Inflammatory macrophage treated with lipopolysaccharide for 1 hour (primary cell): ENCODE results near the gene GMCL1.
"Not testable (repeated sequence)": the region's sequence is repeated elsewhere in the genome, so short reads cannot be mapped to it uniquely, and the experiment has no call there.

Source experiments
- DNase-seq, 2 donors: peaks; one replicate each; pipeline ENCODE4 v3.0.0-alpha.2; 2020 to 2022

The GMCL1 gene

DNA sequence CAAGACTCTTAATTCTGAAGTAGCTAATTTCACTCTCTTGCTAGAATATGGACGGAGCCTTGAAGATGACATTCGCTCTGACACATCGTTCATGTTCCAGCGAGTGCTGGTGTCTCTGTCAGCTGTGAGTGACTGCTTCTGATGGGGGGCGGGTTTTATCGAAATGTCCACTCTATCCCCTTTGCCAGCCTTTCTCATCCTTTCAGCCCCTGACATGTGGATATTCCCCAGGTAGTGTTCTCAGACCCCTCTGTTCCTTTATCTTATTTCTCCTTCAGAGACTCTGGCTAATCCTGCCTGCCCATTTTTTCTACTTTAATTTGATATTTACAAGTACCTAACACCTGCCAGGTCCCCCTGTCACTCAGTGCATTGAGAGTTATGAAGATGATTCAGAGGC, 18.9 kb upstream of the GMCL1 start:
- no peak for DNase-seq

DNA sequence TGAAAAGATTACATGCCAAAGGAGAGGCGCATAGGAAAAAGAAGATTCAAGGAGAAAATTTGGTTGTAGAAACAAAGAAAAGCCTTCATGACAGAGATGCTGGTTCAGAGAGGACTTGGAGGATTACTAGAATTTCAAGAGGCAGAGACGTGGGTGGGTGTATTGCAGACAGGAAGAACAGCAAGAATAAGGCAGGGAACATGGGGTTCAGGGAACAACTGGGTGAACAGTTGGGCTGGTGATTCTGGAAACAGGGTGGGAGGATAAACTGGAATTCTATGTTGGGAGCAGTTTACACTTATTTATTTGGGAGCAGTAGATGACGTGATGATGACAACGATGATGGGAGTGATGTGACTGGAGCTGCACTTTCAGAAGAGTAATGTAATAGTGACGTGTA, 18.4 kb upstream of the GMCL1 start:
- no peak for DNase-seq

DNA sequence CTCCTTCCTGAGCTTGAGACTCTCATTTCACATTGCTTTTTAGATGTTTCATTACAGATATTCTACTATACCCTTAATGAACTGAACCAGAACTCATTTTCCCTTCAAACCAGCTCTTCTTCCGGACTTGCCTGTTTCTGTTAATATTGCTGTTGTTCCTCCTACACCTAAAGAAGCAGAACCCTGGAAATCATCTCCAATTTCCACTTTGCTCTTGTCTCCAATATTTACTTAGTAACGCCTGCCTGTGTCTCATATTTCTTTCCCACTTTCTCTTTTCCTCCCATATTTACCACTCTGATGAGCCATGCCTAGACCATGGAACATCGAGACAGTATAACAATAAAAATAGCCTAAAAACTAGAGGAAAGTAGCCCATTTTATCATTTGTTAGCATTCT, 17.9 kb upstream of the GMCL1 start:
- DNase-seq: no peak

DNA sequence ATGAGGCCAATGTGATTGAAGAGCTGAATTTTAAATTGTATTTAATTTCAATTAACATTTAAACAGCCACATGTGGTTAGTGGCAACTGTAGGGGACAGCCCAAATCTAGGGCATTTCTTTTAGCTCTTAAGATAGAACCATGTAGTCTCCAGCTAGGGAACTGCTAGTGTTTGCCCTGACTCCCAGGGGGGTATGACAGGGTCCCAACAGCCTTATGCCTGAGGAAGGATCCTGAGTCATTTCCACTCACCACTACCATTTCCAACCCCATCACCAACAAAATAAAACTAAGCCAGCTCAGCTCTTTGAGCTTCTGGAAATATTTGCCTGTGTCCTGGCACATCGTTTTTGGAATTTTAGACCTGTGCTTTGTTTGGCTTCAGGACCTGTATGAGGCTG, 13.7 kb upstream of the GMCL1 start:
- DNase-seq: no peak

DNA sequence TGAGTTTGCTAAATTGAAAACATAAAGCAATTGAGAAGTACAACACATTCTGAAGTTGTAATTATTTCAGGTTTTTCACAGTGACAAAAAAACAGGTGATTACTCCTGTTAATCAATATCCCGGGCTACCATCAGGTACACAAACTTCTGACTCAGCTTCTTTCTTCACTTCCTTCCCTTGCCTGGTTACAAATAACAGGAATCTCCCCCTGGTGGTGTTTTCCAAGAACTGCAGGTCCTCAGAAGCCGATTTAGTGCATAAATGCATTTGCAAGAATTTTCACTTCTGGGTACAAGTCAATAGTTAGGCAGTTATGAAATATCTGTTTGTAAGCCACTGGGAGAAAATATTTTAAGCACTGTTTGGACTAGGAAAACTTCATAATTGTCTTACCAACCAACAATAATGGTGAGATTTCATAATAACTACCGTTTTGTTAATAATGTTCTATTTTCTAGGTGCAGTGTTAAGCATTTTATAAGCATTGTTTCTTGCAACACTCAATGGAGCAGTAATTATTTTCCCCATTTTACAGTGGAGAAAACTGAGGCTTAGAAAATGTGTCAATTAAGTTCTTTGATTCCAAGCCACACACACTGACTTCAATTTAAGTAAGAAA, 12.4 kb upstream of the GMCL1 start:
- peak; percentile 78 to 97 for DNase-seq

DNA sequence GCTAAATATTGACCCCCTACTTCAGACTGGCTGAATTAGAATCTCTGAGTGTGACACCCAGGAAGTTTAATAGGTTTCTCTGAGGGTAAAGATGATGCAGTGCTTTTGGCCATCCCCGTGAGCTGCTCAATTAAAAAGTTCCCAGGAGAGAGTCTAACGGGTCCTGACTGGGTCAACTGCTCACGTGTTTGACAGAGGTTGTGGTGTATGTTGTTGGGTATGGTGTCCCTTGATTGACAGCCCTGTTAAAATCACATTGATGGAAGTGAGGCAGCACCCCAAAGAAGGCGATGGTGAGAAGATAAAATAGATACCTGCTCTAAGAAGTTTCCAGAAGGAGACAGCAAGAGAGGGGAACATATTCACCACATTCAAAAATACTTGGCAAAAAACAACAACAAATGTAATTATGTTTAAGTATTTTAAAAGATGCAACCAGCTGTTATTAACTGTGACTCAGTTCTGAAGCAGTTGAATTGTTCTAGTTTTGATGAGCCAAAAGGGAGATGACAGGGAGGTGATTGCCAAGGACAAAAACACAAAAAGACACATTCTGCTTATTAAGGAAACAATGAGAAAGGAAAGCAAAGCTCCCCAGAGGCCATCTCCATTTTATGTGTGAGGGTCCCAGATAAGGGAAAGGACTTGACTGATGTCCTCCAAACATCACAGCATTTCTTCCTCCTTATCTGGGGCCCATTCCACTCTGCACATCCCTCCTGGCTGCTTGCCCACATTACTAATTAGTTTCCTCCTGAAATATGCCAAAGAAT, 11.5 kb upstream of the GMCL1 start:
- no peak for DNase-seq

DNA sequence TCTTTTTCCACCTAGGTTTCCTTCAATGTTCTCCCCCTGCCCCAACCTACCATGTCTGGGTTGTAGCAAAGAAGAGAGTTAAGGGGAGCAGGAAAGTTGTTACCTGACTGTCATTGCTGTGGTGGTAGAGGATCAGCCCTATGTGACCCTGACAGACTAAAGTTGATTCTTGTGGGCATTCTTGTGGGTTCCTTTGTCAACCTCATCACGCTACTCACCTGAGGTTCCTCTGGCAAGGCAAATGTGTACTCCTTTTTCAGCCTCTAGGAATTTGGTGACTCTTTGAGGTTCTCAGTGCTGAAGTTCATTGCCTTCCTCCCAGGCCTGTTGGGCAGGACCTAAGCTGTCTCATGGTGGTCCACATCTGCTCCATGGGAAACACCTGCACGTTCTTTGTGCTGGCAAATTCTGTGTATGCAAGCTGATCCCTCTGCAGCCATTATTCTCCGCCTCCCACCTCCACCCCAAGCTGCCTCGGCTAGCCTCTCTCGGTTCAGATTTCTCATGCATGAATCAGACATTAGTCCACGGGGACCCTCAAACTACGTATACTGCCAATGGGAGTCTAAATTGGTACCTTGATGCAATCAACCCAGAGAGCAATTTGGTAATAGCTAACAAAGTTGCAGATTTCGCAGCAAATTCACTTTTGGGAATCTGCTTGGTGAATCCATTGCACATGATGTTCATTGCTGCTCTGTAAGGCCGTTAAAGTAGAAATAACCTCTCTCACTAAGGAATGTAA, 1.5 kb upstream of the GMCL1 start:
- DNase-seq: no peak

DNA sequence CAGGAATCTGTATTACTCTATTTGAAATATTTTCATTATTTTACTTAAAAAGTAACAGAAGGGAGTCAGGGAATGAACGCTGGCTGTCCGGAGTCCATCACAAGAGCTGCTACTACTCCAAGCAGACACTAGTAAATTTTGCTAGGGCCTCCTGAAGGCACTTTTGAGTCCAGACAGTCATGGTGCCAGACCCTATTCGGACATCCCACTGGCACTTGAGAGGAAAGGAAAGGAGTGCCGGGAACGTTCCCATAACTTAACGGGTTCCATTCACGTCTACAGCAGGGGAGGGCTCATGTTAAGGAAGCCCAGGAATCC, 563 bp upstream of the GMCL1 start:
- DNase-seq: no peak

DNA sequence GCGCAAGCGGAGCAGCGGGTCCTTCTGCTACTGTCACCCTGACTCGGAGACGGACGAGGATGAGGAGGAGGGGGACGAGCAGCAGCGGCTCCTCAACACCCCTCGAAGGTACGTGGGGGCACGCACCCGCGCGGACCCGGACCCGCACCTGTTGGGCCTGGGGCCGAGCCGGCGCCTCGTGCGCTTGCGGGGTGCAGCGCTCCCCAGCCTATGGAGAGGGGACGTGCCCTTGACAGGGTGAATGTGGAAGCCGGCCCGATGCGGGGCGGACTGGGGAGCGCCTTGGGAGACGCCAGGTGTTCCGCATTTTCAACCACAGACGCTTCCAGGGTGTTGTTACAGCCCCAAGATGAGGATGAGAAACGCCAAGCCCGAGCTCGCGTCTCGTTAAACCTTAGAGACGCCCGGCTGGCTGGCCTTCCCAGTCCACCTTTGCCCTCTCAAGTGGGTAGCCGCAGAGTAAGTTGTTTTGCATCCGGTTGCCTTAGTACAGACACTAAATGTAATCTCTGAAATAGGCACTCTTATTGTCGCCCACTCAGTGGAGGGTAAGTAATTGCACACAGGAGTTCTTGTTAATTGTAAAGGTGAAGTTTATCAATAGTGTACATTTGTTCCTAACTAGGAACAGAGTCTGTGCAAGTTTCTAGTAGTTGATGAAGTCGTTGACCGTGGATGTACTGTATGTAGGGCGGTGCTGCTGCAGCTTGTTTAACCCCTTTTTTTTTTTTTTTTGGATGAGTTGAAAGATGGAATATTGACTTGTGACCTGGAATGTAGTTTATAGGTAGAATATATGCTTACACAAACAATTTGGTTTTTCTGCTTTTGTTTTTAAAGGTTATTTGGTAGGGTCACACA, 815 bp downstream of the GMCL1 start:
- peak in 1 of 2 donors; percentile 7 for DNase-seq

DNA sequence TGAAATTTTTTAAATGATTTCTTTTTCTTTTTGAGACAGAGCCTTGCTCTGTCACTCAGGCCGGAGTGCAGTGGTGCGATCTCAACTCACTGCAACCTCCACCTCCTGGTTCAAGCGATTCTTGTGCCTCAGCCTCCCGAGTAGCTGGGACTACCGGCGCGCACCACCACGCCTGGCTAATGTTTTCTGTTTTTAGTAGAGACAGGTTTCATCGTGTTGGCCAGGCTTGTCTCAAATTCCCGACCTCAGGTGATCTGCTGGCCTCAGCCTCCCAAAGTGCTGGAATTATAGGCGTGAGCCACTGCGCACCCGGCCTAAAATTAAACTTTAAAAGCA, 1.4 kb downstream of the GMCL1 start:
- not testable (repeated sequence) for DNase-seq

DNA sequence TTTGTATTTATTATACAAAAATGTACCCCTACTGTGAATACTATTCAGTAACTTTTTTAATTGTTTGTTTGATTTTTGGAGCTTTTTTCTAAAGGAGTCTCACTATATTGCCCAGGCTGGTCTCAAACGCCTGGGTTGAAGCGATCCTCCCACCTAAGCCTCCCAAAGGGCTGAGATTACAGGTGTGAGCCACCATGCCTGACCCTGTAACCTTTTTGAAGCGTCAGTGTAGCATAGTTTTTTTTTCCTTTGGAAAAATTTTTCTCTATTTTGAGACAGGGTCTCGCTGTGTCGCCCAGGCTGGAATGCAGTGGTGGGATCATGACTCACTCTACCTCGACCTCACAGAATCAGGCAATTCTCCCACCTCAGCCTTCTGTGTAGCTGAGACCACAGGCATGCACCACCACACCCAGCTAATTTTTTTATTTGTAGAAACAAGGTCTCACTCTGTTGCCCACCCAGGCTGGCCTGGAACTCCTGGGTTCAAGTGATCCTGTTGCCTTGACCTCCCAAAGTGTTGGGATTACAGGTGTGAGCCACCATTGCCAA, 2.0 kb downstream of the GMCL1 start:
- no peak for DNase-seq

DNA sequence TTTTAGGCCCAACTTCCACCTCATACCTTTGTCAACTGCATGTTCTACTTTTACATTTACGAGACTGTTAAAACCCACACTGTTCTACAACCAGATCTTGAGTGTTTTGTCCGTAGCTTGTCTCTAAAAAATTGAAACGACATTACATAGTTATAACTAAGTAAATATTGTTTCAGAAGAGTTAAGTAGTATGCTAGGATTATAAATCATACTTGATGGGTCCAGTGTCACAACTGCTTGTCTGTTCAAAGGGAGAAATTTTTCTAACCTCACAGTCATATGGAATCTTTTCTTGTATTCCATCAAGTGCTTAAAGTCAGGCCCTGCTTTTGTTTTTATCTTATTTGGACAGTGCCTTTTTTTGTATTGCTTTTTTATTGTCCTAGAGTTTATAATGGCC, 4.3 kb downstream of the GMCL1 start:
- DNase-seq: no peak

DNA sequence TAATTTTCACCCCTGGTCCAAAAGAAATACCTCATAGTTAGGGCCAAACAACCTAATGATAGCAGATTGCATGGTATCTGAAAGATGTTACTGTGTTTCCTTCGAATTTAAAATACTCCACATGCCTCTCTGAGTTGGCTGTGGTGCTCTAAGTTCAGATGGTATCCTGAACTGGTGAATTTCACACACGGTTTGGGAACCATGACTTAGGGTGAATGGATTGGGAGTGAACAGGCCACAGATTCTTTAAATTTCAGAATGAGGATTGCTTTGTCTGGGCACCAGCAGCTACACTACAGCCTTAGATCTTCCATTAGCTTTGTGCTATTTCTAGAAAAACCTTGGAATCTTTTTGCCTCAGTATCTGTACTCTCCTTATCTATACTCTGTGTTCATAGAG, 6.2 kb downstream of the GMCL1 start:
- no peak for DNase-seq

DNA sequence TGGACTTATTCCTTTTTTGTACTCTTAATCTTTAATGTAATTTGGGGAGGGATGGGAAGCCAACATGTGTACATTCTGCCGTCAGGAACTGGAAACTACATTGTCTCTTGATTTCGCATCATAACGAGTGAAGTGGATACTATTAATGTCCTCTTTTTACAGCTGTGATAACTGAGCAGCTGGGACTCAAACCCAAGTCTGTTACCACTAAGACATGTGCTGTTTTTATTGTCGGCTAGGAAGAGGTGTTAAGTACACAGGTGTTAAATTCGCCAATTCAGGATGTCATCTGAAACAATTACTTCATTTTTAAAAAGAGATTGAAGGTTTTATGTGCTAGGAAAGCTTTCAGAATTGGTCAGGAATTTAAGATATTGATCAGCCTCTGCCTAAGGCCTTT, 6.9 kb downstream of the GMCL1 start:
- no peak for DNase-seq

DNA sequence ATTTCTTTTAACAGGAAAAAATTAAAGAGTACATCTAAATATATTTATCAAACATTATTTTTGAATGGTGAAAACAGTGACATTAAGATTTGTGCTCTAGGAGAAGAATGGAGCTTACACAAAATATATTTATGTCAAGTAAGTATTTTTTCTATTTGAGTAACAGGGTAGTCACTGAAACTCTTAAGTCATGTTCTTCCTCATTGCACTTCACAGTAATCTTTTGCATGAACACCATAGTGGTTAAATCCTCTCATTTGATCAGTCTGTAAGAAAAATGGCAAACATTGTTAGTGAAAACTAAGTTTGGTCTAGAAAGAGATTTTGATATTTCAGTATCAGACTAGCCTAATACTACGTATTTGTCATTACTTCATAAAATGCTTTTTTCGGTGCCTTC, 8.1 kb downstream of the GMCL1 start:
- peak in 1 of 2 donors; percentile 17 for DNase-seq

DNA sequence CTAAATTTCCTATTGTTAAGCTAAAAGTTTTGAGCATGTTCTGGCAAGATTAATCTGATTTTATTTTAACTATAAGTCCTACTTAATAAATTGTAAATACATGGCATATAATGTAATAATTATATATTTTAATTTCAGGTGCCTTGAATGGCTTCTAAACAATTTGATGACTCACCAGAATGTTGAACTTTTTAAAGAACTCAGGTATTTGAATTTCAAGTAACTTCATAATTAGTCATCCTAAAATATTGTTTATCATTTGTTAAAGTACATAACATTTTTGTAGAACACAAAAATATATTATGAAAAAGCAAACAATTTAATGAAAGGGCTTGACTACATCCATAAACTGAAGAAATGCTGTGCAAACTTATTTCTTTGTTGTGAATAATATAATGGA, 14.5 kb downstream of the GMCL1 start:
- DNase-seq: no peak

DNA sequence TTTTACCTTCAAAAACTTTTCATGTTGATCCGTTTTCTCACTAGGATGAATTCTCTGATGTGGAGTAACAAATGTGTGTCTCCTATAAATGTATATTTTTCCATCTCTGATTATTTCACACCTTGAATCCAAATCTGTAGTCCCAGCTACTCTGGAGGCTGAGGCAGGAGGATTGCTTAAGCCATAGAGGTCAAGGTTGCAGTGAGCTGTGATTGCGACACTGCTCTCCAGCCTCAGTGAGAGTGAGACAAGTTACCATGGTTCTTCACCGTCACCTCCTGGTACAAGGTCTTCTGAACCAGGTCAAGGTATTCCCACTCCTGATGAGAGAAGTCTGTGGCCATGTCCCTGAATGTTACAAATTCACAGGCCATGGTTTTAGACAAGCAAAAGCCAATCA, 15.1 kb downstream of the GMCL1 start:
- DNase-seq: no peak

DNA sequence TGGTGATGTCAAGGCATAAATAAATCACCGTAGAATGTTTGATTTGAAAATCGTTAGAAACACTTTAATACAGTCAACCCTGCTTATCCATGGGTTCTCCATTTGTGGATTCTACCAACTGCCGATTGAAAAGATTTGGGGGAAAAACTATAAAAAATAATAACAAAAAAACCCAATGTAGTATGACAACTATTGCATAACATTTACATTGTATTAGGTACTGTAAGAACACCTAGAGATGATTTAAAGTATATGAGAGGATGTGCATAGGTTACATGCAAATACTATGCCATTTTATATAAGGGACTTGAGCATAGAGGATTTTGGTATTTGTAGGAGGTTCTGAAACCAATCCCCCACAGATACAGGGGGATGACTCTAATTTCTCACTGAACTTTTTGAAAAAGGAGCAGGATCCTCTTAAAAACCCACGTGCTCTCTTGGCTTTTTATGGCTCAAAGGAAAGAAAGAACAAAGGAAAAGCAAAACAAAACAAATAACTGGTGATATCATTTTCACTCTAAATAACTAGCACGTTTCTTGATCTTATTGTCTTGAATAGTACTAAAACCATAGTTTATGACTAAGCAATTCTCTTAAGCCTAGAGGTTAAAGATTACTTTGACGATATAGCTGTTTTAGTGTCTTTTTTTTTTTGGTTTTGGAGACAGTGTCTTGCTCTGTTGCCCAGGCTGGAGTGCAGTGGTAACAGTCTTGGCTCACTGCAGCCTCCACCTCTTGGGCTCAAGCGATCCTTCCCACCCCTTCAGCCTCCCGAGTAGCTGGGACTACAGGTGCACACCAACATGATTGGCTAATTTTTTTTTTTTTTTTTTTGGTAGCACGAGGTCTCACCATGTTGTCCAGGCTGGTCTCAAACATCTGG, 17.0 kb downstream of the GMCL1 start:
- no peak for DNase-seq

DNA sequence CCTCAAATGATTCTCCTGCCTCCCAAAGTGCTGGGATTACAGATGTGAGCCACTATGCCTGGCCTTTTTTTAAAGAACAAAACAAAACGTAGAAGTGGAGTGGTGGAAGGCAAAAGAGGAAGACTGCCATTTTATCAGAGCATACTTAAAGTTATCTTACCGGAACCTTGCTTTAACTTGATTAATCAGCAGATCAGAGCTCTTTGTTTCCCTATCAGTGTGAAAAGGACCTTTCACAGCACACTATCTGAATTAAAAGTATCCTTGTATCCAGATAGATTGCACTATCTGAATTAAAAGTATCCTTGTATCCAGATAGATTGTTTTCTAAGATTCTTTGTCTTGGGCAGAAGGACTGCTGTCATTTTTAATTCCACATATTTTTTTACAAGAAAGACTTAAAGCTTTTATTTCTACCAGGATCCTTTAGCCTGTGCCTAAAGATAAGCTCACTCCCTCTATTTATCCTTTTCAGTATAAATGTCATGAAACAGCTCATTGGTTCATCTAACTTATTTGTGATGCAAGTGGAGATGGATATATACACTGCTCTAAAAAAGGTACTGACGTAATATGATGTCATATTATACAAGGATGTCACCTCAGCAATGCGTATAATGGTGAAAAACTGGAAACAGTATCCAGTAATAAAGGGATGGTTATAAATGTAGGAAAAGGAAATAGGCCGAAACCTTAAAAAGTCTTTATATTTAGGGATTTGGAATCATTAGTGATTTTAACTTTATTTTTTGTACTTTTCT, 17.8 kb downstream of the GMCL1 start:
- no peak for DNase-seq

DNA sequence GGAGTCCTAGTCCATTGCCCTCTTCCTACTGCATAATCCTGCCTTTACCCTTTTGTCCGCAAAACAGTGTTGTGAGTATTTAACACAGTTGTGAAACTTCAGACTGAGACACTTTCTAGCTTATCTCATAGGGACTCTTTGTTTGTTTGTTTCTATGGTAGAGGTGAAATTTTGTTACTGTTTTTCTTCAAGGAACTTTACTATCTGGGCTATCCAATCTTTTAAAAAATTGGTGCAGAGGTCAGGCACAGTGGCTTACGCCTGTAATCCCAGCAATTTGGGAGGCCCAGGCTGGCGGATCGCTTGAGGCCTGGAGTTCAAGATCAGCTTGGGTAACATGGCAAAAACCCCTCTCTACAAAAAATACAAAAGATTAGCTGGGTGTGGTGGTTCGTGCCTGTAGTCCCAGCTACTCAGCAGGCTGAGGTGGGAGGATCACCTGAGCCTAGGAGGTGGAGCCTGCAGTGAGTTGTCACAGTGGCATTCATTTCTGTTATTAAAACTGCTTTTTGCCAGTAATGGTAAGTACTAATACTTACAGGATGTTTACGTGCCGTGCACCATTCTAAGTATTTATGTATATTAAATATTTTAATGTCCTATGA, 18.8 kb downstream of the GMCL1 start:
- no peak for DNase-seq

DNA sequence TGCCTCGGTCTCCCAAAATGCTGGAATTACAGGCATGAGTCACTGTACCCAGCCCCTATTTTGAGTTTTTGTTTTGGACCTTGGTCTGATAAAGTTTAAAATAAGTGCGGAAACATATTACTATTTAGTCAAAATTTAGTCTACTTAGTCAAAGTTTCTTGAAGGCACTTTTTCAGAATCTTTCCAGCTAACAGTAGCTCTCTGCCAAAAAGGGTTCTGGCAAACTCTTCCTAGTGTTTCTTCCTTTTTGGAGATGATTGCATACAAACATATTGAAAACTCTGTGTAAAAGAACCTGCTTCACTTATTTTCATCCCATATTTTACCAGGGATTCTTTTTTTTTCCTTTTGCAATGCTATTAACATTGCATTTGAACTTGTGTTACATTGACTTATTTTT, 28.8 kb downstream of the GMCL1 start:
- DNase-seq: no peak
